Natural killer cell treated with Interleukin-12 subunit alpha and Interleukin-12 subunit beta and Interleukin-15 and Interleukin-18, amount 100 ng/mL, for 72 hours (primary cell): Measurements from ENCODE around the gene KIF5B. TPM values are rescaled to one million over a fixed set of nuclear protein-coding genes. Genes with fewer than 3 reads are reported as not detected.

Experiments
- total RNA-seq, 2 donors: library from RNA; stranded (reverse); gene quantifications; one replicate each; pipeline ENCODE4 v1.2.3, GENCODE V29; 2022

KIF5B gene
- total RNA-seq, 2 donors from 2014 or later: 81.4 to 90.8 TPM

Other genes starting within 250 kb of the KIF5B start
- 1 to 10 TPM; 4.5 to 5.3 TPM for gene ARHGAP12, start 127.6 kb downstream of the KIF5B start, total RNA-seq